Mesenchymal stem cell (in vitro differentiated cells and primary cell): ENCODE results near the gene SGCA.

Source experiments
- DNase-seq: peaks from one replicate; pipeline ENCODE4 v3.0.0-alpha.2; 2013
- H2AFZ ChIP-seq: one replicate; pipeline ENCODE4 v1.6.1; 2013; ENCODE audit warnings: low read depth, mild to moderate bottlenecking, control low read depth, inconsistent platforms, low read length, moderate library complexity
- H2AK5ac ChIP-seq: 2 replicates; pipeline ENCODE4 v1.6.1; 2013; ENCODE audit warnings: low read length, moderate library complexity, mild to moderate bottlenecking, inconsistent platforms; ENCODE audit not compliant: severe bottlenecking
- H2BK120ac ChIP-seq: one replicate; pipeline ENCODE4 v1.6.1; 2013; ENCODE audit warnings: low read depth, mild to moderate bottlenecking, inconsistent platforms, low read length, moderate library complexity
- H2BK12ac ChIP-seq, 2 experiments: one replicate each; pipeline ENCODE4 v1.6.1; 2013; ENCODE audit warnings: inconsistent platforms in 2 of 2, low read length in 2 of 2, mild to moderate bottlenecking in 2 of 2, moderate library complexity in 2 of 2, control low read depth in 1 of 2
- H2BK15ac ChIP-seq: one replicate; pipeline ENCODE4 v1.6.1; 2013; ENCODE audit warnings: mild to moderate bottlenecking, low read depth, inconsistent platforms; ENCODE audit not compliant: poor library complexity, severe bottlenecking
- H2BK5ac ChIP-seq: 2 replicates; pipeline ENCODE4 v1.6.1; 2013; ENCODE audit warnings: low read depth, mild to moderate bottlenecking, low read length, control low read depth, inconsistent platforms; ENCODE audit not compliant: poor library complexity, severe bottlenecking
- H3K14ac ChIP-seq, 2 experiments: one replicate each; pipeline ENCODE4 v1.6.1; 2013; ENCODE audit warnings: inconsistent platforms in 2 of 2, low read length in 2 of 2, control low read depth in 1 of 2, mild to moderate bottlenecking in 1 of 2, moderate library complexity in 1 of 2
- H3K18ac ChIP-seq, 2 experiments: one replicate each; pipeline ENCODE4 v1.6.1; 2013; ENCODE audit warnings: inconsistent platforms in 2 of 2, low read length in 2 of 2, control low read depth in 1 of 2, low read depth in 1 of 2, mild to moderate bottlenecking in 1 of 2
- H3K23ac ChIP-seq, 2 experiments: one replicate each; pipeline ENCODE4 v1.6.1; 2013; ENCODE audit warnings: inconsistent platforms in 2 of 2, low read length in 2 of 2, mild to moderate bottlenecking in 2 of 2, moderate library complexity in 2 of 2, control low read depth in 1 of 2
- H3K27ac ChIP-seq: 2 replicates; pipeline ENCODE4 v1.5.1; 2013; ENCODE audit warnings: mild to moderate bottlenecking, moderate library complexity, low read length, control low read depth, inconsistent platforms; ENCODE audit not compliant: poor library complexity, severe bottlenecking
- H3K27me3 ChIP-seq, 2 experiments: 2 replicates each; pipeline versions ENCODE4 v1.6.1 to v1.7.0; 2013; ENCODE audit warnings: low read length in 2 of 2, mild to moderate bottlenecking in 2 of 2, moderate library complexity in 2 of 2, control low read depth in 1 of 2, inconsistent platforms in 1 of 2; ENCODE audit not compliant: control insufficient read depth in 1 of 2, insufficient read depth in 1 of 2
- H3K36me3 ChIP-seq, 2 experiments: 2 replicates each; pipeline versions ENCODE4 v1.6.1 to v1.7.0; 2013; ENCODE audit warnings: low read length in 2 of 2, control low read depth in 1 of 2, inconsistent platforms in 1 of 2, low read depth in 1 of 2, mild to moderate bottlenecking in 1 of 2; ENCODE audit not compliant: insufficient read depth in 2 of 2, control insufficient read depth in 1 of 2
- H3K4ac ChIP-seq, 2 experiments: one replicate each; pipeline ENCODE4 v1.6.1; 2013; ENCODE audit warnings: inconsistent platforms in 2 of 2, low read length in 2 of 2, mild to moderate bottlenecking in 2 of 2, moderate library complexity in 2 of 2, control low read depth in 1 of 2, low read depth in 1 of 2
- H3K4me1 ChIP-seq: 2 replicates; pipeline ENCODE4 v1.6.1; 2013; ENCODE audit warnings: low read depth, low read length, control low read depth; ENCODE audit not compliant: control insufficient read depth, insufficient read depth
- H3K4me2 ChIP-seq: 2 replicates; pipeline ENCODE4 v1.6.1; 2013; ENCODE audit warnings: low read length, mild to moderate bottlenecking, inconsistent platforms; ENCODE audit not compliant: poor library complexity, severe bottlenecking
- H3K4me3 ChIP-seq, 2 experiments: 2 replicates each; pipeline versions ENCODE4 v1.5.1 to v1.7.0; 2013; ENCODE audit warnings: low read length in 2 of 2, mild to moderate bottlenecking in 2 of 2, control low read depth in 1 of 2, low read depth in 1 of 2; ENCODE audit not compliant: insufficient read depth in 1 of 2
- H3K79me1 ChIP-seq: replicated peaks from 2 replicates; pipeline ENCODE4 v1.6.1; 2013; ENCODE audit warnings: mild to moderate bottlenecking, control low read depth, low read length, inconsistent platforms; ENCODE audit not compliant: poor library complexity, severe bottlenecking
- H3K9ac ChIP-seq: 2 replicates; pipeline ENCODE4 v1.7.0; 2013; ENCODE audit warnings: mild to moderate bottlenecking, low read length, moderate library complexity
- H3K9me3 ChIP-seq: 2 replicates; pipeline ENCODE4 v1.7.0; 2013; ENCODE audit warnings: mild to moderate bottlenecking, low read length; ENCODE audit not compliant: control insufficient read depth
- H4K8ac ChIP-seq: one replicate; pipeline ENCODE4 v1.6.1; 2013; ENCODE audit warnings: inconsistent platforms, mild to moderate bottlenecking, low read length, moderate library complexity
- H4K91ac ChIP-seq: one replicate; pipeline ENCODE4 v1.6.1; 2013; ENCODE audit warnings: mild to moderate bottlenecking, low read length, inconsistent platforms
- WGBS: methylation state at CpG from one replicate; pipeline ENCODE4 v1.1.7; 2013; ENCODE audit warnings: mixed read lengths; 5-methylcytosine and 5-hydroxymethylcytosine counted together

Gene SGCA

GRCh38 chr17:50187751-50188530 lies 22.1 kb downstream of the SGCA start:
- Histone ChIP-seq H2BK15ac (no peak overlapping the region), H3K27ac (peak overlapping the region; percentile 80), H3K4me3 (no peak overlapping the region), H2AK5ac (no peak overlapping the region), H3K9ac (peak overlapping the region; percentile 100), H4K91ac (peak overlapping the region; percentile 77), H3K18ac (peak overlapping the region; percentile 74 to 93), H3K4ac (no peak overlapping the region), H3K23ac (no peak overlapping the region), H3K4me1 (peaks cover 68% of the 10 kb centered on the region), H3K14ac (no peak overlapping the region), H3K27me3 (no peaks in the 10 kb centered on the region), H2AFZ (no peak overlapping the region), H2BK120ac (no peak overlapping the region), H4K8ac (peak overlapping the region; percentile 35), H3K79me1 (no peaks in the 10 kb centered on the region), H3K36me3 (peaks cover 93 to 94% of the 10 kb centered on the region in 2 experiments), H2BK5ac (no peak overlapping the region), H2BK12ac (peak overlapping the region in 1 of 2 experiments; percentile 40), H3K4me2 (no peak overlapping the region), H3K9me3 (no peaks in the 10 kb centered on the region)
- WGBS, result 92% methylated on average over 13 of the region's 17 CpGs
- peak; percentile 52 for DNase-seq

- Histone ChIP-seq H2AK5ac (no peak overlapping the region), H2BK5ac (no peak overlapping the region), H3K36me3 (peaks cover 94 to 96% of the 10 kb centered on the region in 2 experiments), H3K79me1 (no peaks in the 10 kb centered on the region), H3K18ac (peak overlapping the region; percentile 74 to 93), H4K91ac (peak overlapping the region; percentile 77), H3K9ac (peak overlapping the region; percentile 100), H3K4me3 (no peak overlapping the region), H3K27me3 (no peaks in the 10 kb centered on the region), H4K8ac (peak overlapping the region; percentile 43), H3K4ac (peak overlapping the region in 1 of 2 experiments; percentile 26), H3K23ac (peak overlapping the region in 1 of 2 experiments; percentile 36), H3K4me1 (peaks cover 65% of the 10 kb centered on the region), H3K27ac (peak overlapping the region; percentile 80), H2BK15ac (no peak overlapping the region), H2BK120ac (no peak overlapping the region), H3K9me3 (no peaks in the 10 kb centered on the region), H3K14ac (peak overlapping the region in 1 of 2 experiments; percentile 4), H3K4me2 (no peak overlapping the region), H2AFZ (no peak overlapping the region), H2BK12ac (peak overlapping the region in 1 of 2 experiments; percentile 40)
- 92% methylated on average over 13 of the region's 13 CpGs for WGBS
- no peak for DNase-seq
Measured at GRCh38 chr17:50188531-50188920, 22.7 kb downstream of the SGCA start.

- DNase-seq, result peak; percentile 22
- Histone ChIP-seq H3K14ac (peak overlapping the region in 1 of 2 experiments; percentile 82), H2BK12ac (peak overlapping the region; percentile 4 to 23)
Measured at GRCh38 chr17:50188921-50189549, 23.2 kb downstream of the SGCA start.

More at GRCh38 chr17:50188921-50189549, 23.2 kb downstream of the SGCA start:
- Histone ChIP-seq H3K4ac (peak overlapping the region; percentile 57 to 73), H3K23ac (peak overlapping the region in 1 of 2 experiments; percentile 36), H3K4me1 (peaks cover 70% of the 10 kb centered on the region), H2BK5ac (peak overlapping the region; percentile 33), H2AFZ (no peak overlapping the region), H3K9ac (peak overlapping the region; percentile 100), H4K91ac (peak overlapping the region; percentile 47), H3K4me3 (no peak overlapping the region), H3K18ac (peak overlapping the region; percentile 74 to 93), H2AK5ac (no peak overlapping the region), H2BK120ac (no peak overlapping the region), H3K9me3 (no peaks in the 10 kb centered on the region), H3K36me3 (peaks cover 96 to 97% of the 10 kb centered on the region in 2 experiments), H3K4me2 (no peak overlapping the region), H4K8ac (peak overlapping the region; percentile 45), H3K27ac (peak overlapping the region; percentile 80), H3K27me3 (no peaks in the 10 kb centered on the region), H3K79me1 (no peaks in the 10 kb centered on the region), H2BK15ac (no peak overlapping the region)
- WGBS, result 87% methylated on average over 10 of the region's 11 CpGs
